ENCODE measurements around the gene ADM. TPM values are rescaled to one million over a fixed set of nuclear protein-coding genes. Genes with fewer than 3 reads are reported as not detected.

ADM gene
- total and polyA plus RNA-seq, 12 donors = 5.1 to 63.7 (median 10.8) TPM

DNA sequence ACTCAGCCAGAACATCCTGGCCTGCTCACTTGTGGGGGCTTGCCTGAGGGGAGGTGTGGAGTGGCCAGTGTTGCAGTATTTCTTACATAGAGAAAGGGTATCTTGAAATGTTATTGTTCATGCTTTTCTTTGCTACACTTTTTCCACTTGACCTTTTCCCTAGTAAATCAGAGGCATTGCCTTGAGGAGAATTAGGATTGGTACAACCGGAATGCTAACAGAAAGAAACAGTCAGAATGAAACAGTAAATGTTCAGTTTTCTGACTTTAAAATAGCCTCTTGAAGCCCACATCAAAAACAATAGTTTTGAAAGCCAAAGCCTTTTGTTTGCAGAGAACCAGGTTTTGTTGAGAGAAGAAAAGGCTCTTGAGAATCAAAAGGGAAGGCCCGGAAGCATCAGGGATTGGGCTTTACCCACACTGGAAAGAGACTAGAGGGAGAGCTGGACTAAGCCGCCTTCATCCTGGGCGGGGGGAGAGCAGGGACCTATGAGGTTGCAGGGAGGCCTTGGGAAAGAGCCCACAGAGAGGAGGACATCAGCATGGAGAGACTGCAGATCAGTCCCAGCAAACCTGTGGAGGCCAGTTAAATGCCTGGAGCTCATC lies 12.4 kb downstream of the ADM start:
- Histone ChIP-seq H3K9me3 (no peaks in the 10 kb centered on the region), H3K36me3 (no peaks in the 10 kb centered on the region), H3K4me3 (no peak overlapping the region), H3K27ac (no peak overlapping the region), H3K4me1 (peaks cover 0 to 15% (median 10%) of the 10 kb centered on the region in 9 donors), H3K27me3 (no peaks in the 10 kb centered on the region)
- TF ChIP-seq, protein P1, sequence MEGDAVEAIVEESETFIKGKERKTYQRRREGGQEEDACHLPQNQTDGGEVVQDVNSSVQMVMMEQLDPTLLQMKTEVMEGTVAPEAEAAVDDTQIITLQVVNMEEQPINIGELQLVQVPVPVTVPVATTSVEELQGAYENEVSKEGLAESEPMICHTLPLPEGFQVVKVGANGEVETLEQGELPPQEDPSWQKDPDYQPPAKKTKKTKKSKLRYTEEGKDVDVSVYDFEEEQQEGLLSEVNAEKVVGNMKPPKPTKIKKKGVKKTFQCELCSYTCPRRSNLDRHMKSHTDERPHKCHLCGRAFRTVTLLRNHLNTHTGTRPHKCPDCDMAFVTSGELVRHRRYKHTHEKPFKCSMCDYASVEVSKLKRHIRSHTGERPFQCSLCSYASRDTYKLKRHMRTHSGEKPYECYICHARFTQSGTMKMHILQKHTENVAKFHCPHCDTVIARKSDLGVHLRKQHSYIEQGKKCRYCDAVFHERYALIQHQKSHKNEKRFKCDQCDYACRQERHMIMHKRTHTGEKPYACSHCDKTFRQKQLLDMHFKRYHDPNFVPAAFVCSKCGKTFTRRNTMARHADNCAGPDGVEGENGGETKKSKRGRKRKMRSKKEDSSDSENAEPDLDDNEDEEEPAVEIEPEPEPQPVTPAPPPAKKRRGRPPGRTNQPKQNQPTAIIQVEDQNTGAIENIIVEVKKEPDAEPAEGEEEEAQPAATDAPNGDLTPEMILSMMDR (IDR thresholded peaks at IDR 0.05) = no peak
- ATAC-seq = peak in 1 of 8 donors; percentile 28
- WGBS, 2 donors = 91 to 99% methylated on average over 4 of the region's 4 CpGs
- no peak for DNase-seq
- intact Hi-C loops (cut with DNase I) = no loop called here

DNA sequence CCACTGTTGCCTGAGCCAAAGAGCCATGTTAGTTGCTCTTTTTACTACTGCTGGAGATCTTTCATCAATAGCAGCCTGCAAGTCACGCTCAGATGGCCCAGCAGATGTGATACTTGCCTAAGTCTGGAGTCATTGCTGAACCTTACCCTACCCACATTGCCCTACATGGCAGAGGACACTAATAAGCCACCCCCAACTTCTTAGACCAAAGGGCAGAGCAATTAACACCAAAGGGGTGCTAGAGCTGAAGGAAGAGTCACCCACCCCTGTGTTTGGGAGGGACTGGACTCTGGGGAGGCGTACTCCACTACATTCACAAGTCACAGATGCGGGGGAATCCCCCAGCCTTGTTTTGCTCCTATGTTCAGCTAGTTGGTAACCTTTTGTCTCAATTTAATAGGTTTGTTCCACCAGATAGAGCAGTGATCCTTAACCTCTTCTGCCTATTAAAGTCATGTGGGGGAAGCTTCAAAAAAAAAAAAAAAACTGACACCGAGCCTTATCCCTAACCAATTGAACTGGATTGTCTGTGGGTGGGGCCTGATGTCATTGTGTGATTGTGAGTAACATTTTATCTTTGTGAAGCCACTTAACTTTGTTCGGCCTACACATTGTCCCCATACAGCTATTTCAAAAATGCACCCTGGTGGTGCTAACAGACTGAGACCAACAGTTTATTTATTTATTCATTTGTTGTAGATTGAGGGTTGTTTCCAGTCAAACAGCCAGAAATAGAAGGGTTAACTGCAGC lies 13.1 kb downstream of the ADM start:
- Histone ChIP-seq H3K27ac (no peak overlapping the region), H3K4me1 (peaks cover 0 to 21% (median 17%) of the 10 kb centered on the region in 9 donors), H3K9me3 (no peaks in the 10 kb centered on the region), H3K4me3 (no peak overlapping the region), H3K36me3 (no peaks in the 10 kb centered on the region), H3K27me3 (no peaks in the 10 kb centered on the region)
- 83 to 84% methylated on average over 5 of the region's 5 CpGs for WGBS, 2 donors
- no peak for DNase-seq
- peak in 3 of 8 donors; percentile 19 to 49 (median 43) for ATAC-seq
- intact Hi-C loops (cut with DNase I) = no loop called here
- TF ChIP-seq, protein P1 (IDR thresholded peaks at IDR 0.05) = no peak

DNA sequence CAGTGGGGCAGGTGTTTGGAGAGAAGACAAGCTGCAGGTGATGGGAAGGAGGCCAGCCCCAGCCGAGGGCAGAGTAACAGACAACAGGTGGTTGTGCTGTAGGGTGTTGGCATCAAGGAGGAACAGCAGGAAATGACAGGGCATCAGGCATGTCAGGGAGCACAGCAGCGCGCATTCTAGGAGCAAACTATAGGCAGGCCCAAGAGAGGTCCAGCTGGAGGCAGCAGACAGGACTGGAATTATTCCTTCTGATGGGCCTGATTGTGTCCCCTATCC lies 13.6 kb downstream of the ADM start:
- intact Hi-C loops (cut with DNase I) = no loop called here
- no peak overlapping the region for H3K4me3 ChIP-seq
- peaks cover 0 to 23% (median 17%) of the 10 kb centered on the region in 9 donors for H3K4me1 ChIP-seq
- DNase-seq = no peak
- no peaks in the 10 kb centered on the region for H3K36me3 ChIP-seq
- no peak overlapping the region for H3K27ac ChIP-seq
- no peak for ATAC-seq
- WGBS, 2 donors = 84 to 86% methylated on average over 3 of the region's 3 CpGs
- no peaks in the 10 kb centered on the region for H3K9me3 ChIP-seq
- no peaks in the 10 kb centered on the region for H3K27me3 ChIP-seq
- TF ChIP-seq, protein P1 (IDR thresholded peaks at IDR 0.05) = no peak

DNA sequence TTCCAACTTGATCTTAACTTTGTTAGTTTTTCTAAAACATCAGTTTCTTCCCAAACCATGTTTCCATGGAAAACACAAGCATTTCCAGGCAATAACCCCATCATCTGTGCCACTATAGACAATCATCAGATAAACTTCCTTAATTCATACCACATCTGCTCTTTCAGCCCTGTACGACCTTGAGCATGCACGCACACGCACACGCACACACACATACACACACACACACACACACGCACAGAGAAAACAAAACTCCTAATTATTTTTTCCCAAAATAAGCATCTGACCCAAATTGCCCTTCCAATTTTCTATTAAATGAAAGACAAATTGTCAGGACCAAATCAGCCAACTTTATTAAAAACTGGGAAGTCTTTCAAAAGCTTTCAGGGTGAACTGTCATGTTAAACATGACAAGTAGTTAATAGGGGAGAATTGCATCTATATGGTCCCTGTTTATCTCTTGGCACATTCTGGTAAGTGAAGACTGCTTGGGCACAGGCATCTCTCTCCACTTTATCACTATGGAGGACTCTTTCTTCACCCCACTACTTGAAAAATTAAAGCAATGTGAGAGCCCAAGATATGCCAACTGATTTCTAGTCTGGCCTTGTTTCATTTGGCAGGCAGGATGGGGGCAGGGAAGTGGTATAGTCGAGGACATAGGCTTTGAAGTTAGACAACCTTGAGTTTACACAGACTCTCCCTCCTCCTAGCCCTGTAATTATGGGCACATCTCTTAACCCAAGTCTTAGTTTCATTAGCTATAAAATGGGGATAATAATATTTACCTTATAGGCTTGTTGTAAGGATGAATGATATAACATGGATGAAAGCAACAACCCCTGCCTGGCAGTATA lies 15.1 kb downstream of the ADM start:
- H3K9me3 ChIP-seq = no peaks in the 10 kb centered on the region
- H3K27me3 ChIP-seq = no peaks in the 10 kb centered on the region
- H3K27ac ChIP-seq = no peak overlapping the region
- peaks cover 0 to 31% (median 17%) of the 10 kb centered on the region in 9 donors for H3K4me1 ChIP-seq
- intact Hi-C loops (cut with DNase I) = loop anchor here in 9 of 10 donors (5.0 to 10.0 kb wide), 7 partner anchors 113 to 795 kb away; no protein-coding TSS in a partner anchor
- H3K36me3 ChIP-seq = no peaks in the 10 kb centered on the region
- no peak for DNase-seq
- H3K4me3 ChIP-seq = no peak overlapping the region
- WGBS, 2 donors = 65% methylated on average over 6 of the region's 6 CpGs
- ATAC-seq = no peak
- TF ChIP-seq, protein P1 (IDR thresholded peaks at IDR 0.05) = no peak

All from heart right ventricle (tissue), 16 donors.